HEK293T (cell line): ENCODE data around the gene RGS9BP.

Experiments
- CTBP1 ChIP-seq: fragments of 450-650 bp; IDR thresholded peaks from 2 replicates; pipeline ENCODE4 v1.6.1; 2016; ENCODE audit warnings: borderline replicate concordance
- FOXA1 ChIP-seq: fragments of 450-650 bp; IDR thresholded peaks from 2 replicates; pipeline ENCODE4 v1.6.1; 2016; ENCODE audit warnings: mild to moderate bottlenecking
- FOXK2 ChIP-seq: fragments of 450-650 bp; IDR thresholded peaks from 2 replicates; pipeline ENCODE4 v1.6.1; 2016; ENCODE audit warnings: mild to moderate bottlenecking
- FOXM1 ChIP-seq: fragments of 450-650 bp; IDR thresholded peaks from 2 replicates; pipeline ENCODE4 v1.6.1; 2017; ENCODE audit warnings: mild to moderate bottlenecking, borderline replicate concordance
- HDGF ChIP-seq: fragments of 450-650 bp; IDR thresholded peaks from 2 replicates; pipeline ENCODE4 v1.6.1; 2017; ENCODE audit warnings: antibody characterized with exemption, borderline replicate concordance
- L3MBTL2 ChIP-seq: fragments of 450-650 bp; conservative IDR thresholded peaks from 2 replicates; pipeline ENCODE4 v1.6.1; 2016; ENCODE audit warnings: mild to moderate bottlenecking
- LEF1 ChIP-seq: fragments of 450-650 bp; IDR thresholded peaks from 2 replicates; pipeline ENCODE4 v1.6.1; 2017; ENCODE audit warnings: mild to moderate bottlenecking, borderline replicate concordance
- NFRKB ChIP-seq: fragments of 450-650 bp; IDR thresholded peaks from 2 replicates; pipeline ENCODE4 v1.6.1; 2016; ENCODE audit warnings: mild to moderate bottlenecking, moderate library complexity
- SP1 ChIP-seq: fragments of 450-650 bp; IDR thresholded peaks from 2 replicates; pipeline ENCODE4 v1.6.1; 2017
- SUZ12 ChIP-seq: fragments of 450-650 bp; IDR thresholded peaks from 2 replicates; pipeline ENCODE4 v1.6.1; 2016; ENCODE audit warnings: mild to moderate bottlenecking
- TARDBP ChIP-seq: fragments of 450-650 bp; IDR thresholded peaks from 2 replicates; pipeline ENCODE4 v1.6.1; 2016
- ZNF384 ChIP-seq: fragments of 450-650 bp; IDR thresholded peaks from 2 replicates; pipeline ENCODE4 v1.6.1; 2016

DNA sequence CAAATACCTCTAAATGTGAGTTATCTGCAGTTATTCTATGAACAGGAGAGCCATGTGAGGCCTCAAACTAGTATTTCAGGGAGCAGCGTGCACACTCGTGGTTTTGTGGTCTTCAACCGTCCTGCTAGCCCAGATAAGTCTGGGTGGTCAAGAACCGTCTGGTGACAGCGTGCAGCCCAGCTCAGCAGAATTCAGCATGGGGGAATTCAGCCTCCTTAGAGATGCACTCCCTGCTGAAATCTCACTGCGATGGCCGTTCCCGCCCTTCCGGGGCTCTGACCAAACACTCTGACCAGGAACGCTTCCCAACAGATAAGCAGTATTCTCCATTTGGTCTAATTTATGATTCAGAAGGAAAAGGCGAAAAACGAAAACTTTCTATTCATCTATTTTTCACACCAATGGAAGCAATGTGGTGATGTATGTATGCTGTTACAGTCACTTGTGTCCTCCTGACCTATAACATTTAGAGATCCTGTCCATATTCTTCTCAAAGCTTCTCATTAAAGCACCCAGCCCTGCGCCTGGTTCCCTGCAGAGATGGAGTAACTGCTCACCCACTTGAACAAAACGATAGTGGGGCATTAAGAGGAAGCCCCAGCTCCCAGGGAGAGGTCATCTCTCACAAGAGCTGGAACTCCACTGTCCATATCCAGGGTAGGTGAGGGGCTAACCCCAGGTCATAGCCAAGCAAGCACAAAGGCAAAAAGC lies 3.6 kb upstream of the RGS9BP start:
- TF ChIP-seq SP1 (no peak), TARDBP (no peak), LEF1 (no peak), FOXA1 (no peak), NFRKB (no peak), L3MBTL2 (no peak), ZNF384 (no peak), CTBP1 (no peak), FOXM1 (no peak), HDGF (no peak), SUZ12 (no peak), FOXK2 (no peak)
